RWPE1 (cell line): Measurements from ENCODE around the gene ARPC4.
A peak's percentile ranks its signal among the peaks of the same experiment; 100 is the strongest.

Experiments
- CTCF ChIA-PET: fragments of 350-600 bp; sonication (Branson Sonifier 250); formaldehyde crosslinking; extraction: SDS; loops from one replicate; lab custom pipeline; 2021; lab: Yijun Ruan, JAX
- POLR2A ChIA-PET: fragments of 400-600 bp; formaldehyde crosslinking; extraction: SDS; loops from one replicate; lab custom pipeline; 2020; ENCODE audit warnings: antibody characterized with exemption; ENCODE audit not compliant: low non-redundant PET; lab: Yijun Ruan, JAX
- DNase-seq: peaks from one replicate; pipeline ENCODE4 v3.0.0; 2012; ENCODE audit warnings: low spot score
- H3K27ac ChIP-seq: fragments of 450-650 bp; 2 replicates; pipeline ENCODE4 v1.5.1; 2017
- TF ChIP-seq, protein P1 (sequence below): fragments of 450-650 bp; conservative IDR thresholded peaks from 2 replicates; pipeline ENCODE4 v1.5.1; 2017; ENCODE audit warnings: low read depth, mild to moderate bottlenecking

The ARPC4 gene

DNA sequence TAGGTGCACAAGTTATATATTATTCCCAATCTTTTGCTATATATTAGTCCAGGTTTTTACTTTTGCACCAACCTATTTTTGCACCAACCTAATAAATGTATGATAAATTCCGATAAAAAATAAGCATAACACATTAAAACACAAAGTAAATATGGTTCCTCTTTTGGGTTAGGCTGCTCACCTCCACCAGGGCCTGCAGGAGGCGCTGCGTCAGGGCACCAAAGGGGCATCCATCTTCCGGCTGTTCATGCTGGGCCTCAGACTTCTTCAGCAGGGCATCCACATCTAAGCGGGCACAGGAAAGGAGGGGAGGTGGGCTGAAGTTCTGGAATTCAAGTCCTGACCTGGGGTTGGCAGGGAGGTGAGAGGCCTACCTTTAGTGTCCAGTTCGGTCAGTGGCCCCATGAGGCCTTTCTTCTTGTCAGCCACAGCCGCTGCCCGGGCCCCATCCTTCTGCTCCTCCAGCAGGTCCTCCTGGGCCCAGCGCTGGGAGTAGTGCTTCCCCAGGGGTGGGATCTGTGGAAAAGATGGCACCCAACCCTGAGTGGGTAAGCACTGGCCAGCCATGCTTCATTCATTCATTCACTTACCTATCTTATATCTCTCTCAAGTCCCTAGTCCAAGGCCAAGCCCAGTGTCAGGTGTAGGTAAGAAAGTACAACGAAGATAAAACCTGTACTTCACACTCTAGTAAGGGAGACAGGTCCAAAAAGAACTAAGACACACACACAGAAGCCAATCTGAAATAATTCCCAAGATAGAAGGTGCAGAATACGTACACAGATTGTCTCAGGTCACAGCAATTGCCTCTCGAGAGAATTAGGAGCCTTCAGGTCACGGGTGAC is 5.8 kb upstream of the ARPC4 start:
- no peak for DNase-seq
- TF ChIP-seq, protein P1, sequence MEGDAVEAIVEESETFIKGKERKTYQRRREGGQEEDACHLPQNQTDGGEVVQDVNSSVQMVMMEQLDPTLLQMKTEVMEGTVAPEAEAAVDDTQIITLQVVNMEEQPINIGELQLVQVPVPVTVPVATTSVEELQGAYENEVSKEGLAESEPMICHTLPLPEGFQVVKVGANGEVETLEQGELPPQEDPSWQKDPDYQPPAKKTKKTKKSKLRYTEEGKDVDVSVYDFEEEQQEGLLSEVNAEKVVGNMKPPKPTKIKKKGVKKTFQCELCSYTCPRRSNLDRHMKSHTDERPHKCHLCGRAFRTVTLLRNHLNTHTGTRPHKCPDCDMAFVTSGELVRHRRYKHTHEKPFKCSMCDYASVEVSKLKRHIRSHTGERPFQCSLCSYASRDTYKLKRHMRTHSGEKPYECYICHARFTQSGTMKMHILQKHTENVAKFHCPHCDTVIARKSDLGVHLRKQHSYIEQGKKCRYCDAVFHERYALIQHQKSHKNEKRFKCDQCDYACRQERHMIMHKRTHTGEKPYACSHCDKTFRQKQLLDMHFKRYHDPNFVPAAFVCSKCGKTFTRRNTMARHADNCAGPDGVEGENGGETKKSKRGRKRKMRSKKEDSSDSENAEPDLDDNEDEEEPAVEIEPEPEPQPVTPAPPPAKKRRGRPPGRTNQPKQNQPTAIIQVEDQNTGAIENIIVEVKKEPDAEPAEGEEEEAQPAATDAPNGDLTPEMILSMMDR: peak; percentile 38
- H3K27ac ChIP-seq: no peak overlapping the region
- CTCF ChIA-PET: no interaction called here
- POLR2A ChIA-PET: no interaction called here

DNA sequence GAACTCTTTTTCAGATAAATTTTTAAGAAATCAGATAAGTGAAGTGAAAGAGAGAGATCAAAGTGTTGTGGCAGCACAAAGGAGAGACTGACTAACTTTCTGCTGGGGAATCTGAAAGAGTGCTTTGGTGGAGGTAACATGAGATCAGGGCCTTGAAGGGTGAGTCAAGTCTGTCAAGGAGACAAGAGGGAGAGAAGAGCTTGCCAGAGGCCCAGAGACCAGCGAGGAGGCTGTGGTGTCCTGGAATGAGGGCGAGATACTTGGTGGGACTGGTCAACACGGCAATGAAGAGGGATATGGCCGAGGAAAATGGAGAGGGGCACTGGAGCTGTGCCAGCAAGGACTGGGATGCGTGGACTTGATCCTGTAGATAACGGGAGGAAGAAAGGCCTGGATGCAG is 5.2 kb upstream of the ARPC4 start:
- DNase-seq: no peak
- peak overlapping the region; percentile 43; the same call in 1 of the 2 replicates for H3K27ac ChIP-seq
- TF ChIP-seq, protein P1: no peak
- ChIA-PET CTCF (no interaction called here), POLR2A (no interaction called here)

DNA sequence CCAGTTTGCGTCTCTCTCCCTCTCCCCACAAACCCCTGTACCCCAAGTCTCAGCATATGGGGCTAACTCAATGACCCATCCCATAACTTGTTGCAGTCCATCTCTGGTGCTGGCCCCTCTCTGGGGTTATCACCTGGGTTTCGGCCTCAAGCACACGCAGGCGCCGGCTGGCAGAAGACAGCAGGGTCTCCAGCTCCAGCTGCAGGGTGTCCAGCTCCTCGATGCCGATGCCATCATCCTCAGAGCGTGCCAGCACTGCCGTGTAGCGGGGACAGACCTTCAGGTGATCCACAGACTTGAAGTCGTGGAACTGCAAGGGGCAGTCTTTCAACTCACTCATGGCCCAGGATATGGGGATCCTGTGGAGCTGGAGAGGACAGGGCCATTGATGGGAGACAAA is 1.8 kb upstream of the ARPC4 start:
- CTCF ChIA-PET: interaction anchor here (1.0 kb wide), 1 partner anchor 155 kb away, joined by 3 read pairs; no protein-coding TSS in a partner anchor
- POLR2A ChIA-PET: no interaction called here
- DNase-seq: no peak
- peak overlapping the region; percentile 45 for H3K27ac ChIP-seq
- TF ChIP-seq, protein P1: no peak

DNA sequence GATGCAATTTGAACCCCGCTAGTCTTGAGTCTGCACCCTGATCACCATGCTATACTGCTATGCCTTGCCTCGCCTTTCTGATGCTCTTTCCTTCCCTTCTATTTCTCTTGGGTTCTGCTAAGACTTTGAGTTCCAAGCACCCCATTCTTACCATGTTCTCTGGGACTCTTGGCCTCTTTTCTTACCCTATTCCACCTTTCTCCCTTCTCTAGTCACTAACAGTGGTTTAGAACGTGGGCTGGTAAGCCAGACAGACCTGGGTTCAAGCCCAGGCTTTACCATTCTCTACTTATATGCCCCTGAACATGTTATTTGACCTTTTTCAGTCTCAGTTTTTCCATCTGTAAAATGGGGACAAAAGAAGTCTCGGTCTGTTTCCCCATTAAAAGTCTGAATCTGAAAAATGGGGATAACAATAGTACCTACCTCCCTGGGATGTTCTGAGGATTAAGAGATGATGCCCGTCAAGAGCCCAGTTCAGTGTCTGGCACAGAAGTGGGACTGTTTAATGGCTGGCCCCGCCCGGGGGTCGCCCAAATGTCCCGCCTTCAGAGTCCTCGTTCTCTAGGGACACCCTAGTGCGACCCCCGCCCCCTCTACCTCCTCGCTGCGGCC is 985 bp upstream of the ARPC4 start:
- TF ChIP-seq, protein P1: no peak
- POLR2A ChIA-PET: no interaction called here
- H3K27ac ChIP-seq: peak overlapping the region; percentile 91
- DNase-seq: no peak
- CTCF ChIA-PET: interaction anchor here (1.0 kb wide), 1 partner anchor 154 kb away, joined by 3 read pairs; no protein-coding TSS in a partner anchor

DNA sequence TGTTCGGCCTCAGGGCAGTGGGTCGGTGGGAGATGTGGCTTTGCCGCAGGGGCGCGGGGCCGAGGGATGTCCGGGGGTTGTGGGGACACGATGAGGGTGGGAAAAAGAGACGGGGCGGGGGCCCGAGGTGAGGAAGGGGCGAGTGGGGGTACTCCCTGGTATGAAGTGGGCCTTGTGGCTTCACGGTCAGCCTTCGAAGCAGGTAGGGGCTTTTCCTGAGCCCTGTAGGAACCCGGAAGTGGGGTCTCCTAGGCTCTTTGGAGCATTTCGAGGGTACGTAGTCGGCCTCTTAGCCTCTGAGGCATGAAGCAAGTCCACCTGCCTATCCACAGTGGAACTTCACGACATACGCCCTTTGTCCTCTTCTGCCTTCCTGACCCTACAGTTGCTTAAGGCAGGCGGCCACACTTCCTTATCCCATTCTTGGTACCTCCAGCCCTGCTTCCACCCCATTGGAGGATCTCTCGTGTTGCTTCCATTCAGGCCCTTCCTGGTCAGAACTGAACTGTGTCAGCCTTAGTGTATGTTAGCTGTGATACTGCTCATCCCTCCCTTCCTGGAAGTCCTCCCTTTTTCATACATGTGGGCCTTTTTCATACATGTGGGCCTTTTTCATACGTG is 389 bp downstream of the ARPC4 start:
- ChIA-PET CTCF (interaction anchor here (0.6 to 0.7 kb wide), 3 partner anchors 21 to 290 kb away, joined by 4 to 5 read pairs (median 4); no protein-coding TSS in a partner anchor), POLR2A (interaction anchor here (0.6 to 0.9 kb wide), 2 partner anchors 10 to 172 kb away, joined by 3 read pairs; no protein-coding TSS in a partner anchor)
- H3K27ac ChIP-seq: peak overlapping the region; percentile 91
- TF ChIP-seq, protein P1: no peak
- no peak for DNase-seq

DNA sequence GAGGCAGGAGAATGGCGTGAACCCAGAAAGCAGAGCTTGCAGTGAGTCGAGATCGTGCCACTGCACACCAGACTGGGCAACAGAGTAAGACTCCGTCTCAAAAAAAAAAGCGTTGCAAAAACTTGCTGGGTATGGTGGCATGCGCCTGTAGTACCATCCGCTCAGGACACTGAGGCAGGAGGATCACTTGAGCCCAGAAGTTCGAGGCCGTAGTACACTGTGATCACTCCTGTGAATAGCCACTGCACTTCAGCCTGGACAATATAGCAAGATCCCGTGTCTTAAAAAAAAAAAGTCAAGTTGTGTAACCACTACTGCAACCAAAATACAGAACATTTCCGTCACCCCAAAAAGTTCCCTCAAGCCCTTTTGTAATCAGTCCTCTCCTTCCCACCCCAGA is 1.5 kb downstream of the ARPC4 start:
- ChIA-PET CTCF (no interaction called here), POLR2A (interaction anchor here (0.9 kb wide), 1 partner anchor 9 kb away, joined by 3 read pairs; no protein-coding TSS in a partner anchor)
- H3K27ac ChIP-seq: no peak overlapping the region
- no peak for DNase-seq
- TF ChIP-seq, protein P1: no peak
